AG04450 (cell line): ENCODE data around the gene AP1B1. TPM values are rescaled to one million over a fixed set of nuclear protein-coding genes. Genes with fewer than 3 reads are reported as not detected.

ENCODE experiments used
- CTCF ChIA-PET: fragments of 300-600, 350-600 bp; formaldehyde crosslinking; extraction: SDS; loops from one replicate; lab custom pipeline; 2022; ENCODE audit warnings: antibody characterized with exemption, inconsistent platforms; lab: Charles Lee
- POLR2A ChIA-PET: fragments of 350-600 bp; formaldehyde crosslinking; extraction: SDS; loops from one replicate; lab custom pipeline; 2021; ENCODE audit warnings: antibody characterized with exemption, inconsistent platforms; lab: Yijun Ruan, JAX
- DNase-seq: peaks from one replicate; pipeline ENCODE4 v3.0.0-alpha.2; 2011; ENCODE audit warnings: low read depth, low spot score
- H3K27ac ChIP-seq: one replicate; pipeline ENCODE4 v1.5.1; 2012; ENCODE audit warnings: low read depth, low read length, control low read depth
- H3K27me3 ChIP-seq: one replicate; pipeline ENCODE4 v1.6.0; 2012; ENCODE audit warnings: low read length; ENCODE audit not compliant: control insufficient read depth, insufficient read depth
- H3K4me3 ChIP-seq: 2 replicates; pipeline ENCODE4 v1.5.1; 2011; ENCODE audit warnings: mild to moderate bottlenecking, low read depth, low read length, control low read depth
- H3K9me3 ChIP-seq: 2 replicates; pipeline ENCODE4 v1.5.1; 2012; ENCODE audit warnings: low read length; ENCODE audit not compliant: control insufficient read depth, insufficient read depth
- CTCF ChIP-seq: IDR thresholded peaks from 2 replicates; pipeline ENCODE4 v1.5.1; 2011; ENCODE audit warnings: low read depth, low read length, control low read depth, inconsistent platforms
- polyA plus RNA-seq: library from polyadenylated mRNA; depleted of rRNA; stranded (reverse); fragments of >200 nt; gene quantifications from 2 replicates; pipeline ENCODE4 v1.2.3, GENCODE V29; 2011

Gene AP1B1
- polyA plus RNA-seq, 1 experiment = 54.1 TPM

- DNase-seq = no peak
- POLR2A ChIA-PET = interaction anchor here (1.1 kb wide), 1 partner anchor 26 kb away, joined by 3 read pairs; no protein-coding TSS in a partner anchor
- Histone ChIP-seq H3K4me3 (no peak overlapping the region), H3K27ac (no peak overlapping the region), H3K9me3 (no peaks in the 10 kb centered on the region), H3K27me3 (no peaks in the 10 kb centered on the region)
- TF ChIP-seq CTCF = no peak
- CTCF ChIA-PET = no interaction called here
These were observed 89.7 kb downstream of the AP1B1 start for GRCh38 chr22:29298641-29299040.

- POLR2A ChIA-PET = no interaction called here
- no peak for TF ChIP-seq CTCF
- Histone ChIP-seq H3K9me3 (no peaks in the 10 kb centered on the region), H3K27me3 (no peaks in the 10 kb centered on the region), H3K4me3 (no peak overlapping the region), H3K27ac (no peak overlapping the region)
- CTCF ChIA-PET = no interaction called here
- no peak for DNase-seq
These were observed 96.0 kb downstream of the AP1B1 start for GRCh38 chr22:29292379-29292778.

GRCh38 chr22:29291215-29291614, 97.2 kb downstream of the AP1B1 start:
- no peak for DNase-seq

GRCh38 chr22:29290061-29290460, 98.3 kb downstream of the AP1B1 start:
- no peak for DNase-seq
- TF ChIP-seq CTCF = no peak
- Histone ChIP-seq H3K27ac (no peak overlapping the region), H3K9me3 (no peaks in the 10 kb centered on the region), H3K27me3 (no peaks in the 10 kb centered on the region), H3K4me3 (no peak overlapping the region)
- ChIA-PET CTCF (interaction anchor here (1.4 kb wide), 1 partner anchor 17 kb away, joined by 3 read pairs; the partner anchor contains the start of gene GAS2L1), POLR2A (no interaction called here)

More at GRCh38 chr22:29291215-29291614, 97.2 kb downstream of the AP1B1 start:
- TF ChIP-seq CTCF = no peak
- H3K27me3 ChIP-seq = no peaks in the 10 kb centered on the region
- CTCF ChIA-PET = interaction anchor here (1.4 kb wide), 1 partner anchor 16 kb away, joined by 3 read pairs; the partner anchor contains the start of gene GAS2L1
- POLR2A ChIA-PET = no interaction called here
- no peaks in the 10 kb centered on the region for H3K9me3 ChIP-seq
- no peak overlapping the region for H3K27ac ChIP-seq
- H3K4me3 ChIP-seq = no peak overlapping the region

GRCh38 chr22:29288837-29289236, 99.5 kb downstream of the AP1B1 start:
- ChIA-PET POLR2A (interaction anchor here (0.7 to 0.9 kb wide), 2 partner anchors 17 to 18 kb away, joined by 3 to 4 read pairs; partner anchors contain the start of gene GAS2L1), CTCF (no interaction called here)
- H3K27ac ChIP-seq = no peak overlapping the region
- DNase-seq = no peak
- H3K27me3 ChIP-seq = no peaks in the 10 kb centered on the region
- no peak for TF ChIP-seq CTCF
- no peaks in the 10 kb centered on the region for H3K9me3 ChIP-seq
- no peak overlapping the region for H3K4me3 ChIP-seq
